ENCODE results near the gene GABRB3. TPM values are rescaled to one million over a fixed set of nuclear protein-coding genes. Genes with fewer than 3 reads are reported as not detected.

The GABRB3 gene
- total RNA-seq, 4 donors from 2014 or later = 15.0 to 46.7 (median 20.6) TPM

DNA sequence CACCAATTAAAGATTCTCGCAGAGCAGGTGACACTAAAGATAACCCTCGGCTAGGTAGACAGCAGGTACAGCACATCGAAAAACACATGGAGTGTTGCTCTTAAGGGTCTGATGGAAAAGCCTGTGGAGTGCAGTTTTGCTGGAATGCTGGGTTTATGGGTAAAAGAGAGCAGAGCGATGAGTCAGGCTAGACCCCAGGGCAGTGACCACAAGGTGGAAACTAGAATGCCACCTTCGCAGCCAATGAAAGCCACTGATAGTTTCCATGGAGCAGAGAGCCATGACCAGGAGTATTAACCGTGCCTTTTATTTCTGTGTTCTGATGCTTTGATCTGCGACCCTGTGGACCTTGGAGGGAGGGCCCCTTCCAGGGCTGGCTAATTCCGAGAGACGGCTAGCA lies 149.8 kb downstream of the GABRB3 start:
- H3K4me1 ChIP-seq = no peaks in the 10 kb centered on the region
- no peaks in the 10 kb centered on the region for H3K27me3 ChIP-seq
- intact Hi-C loops (cut with DNase I) = no loop called here
- no peak overlapping the region for H3K4me3 ChIP-seq (replicated peaks in 1 of 3)
- no peak for TF ChIP-seq POLR2A (IDR thresholded peaks at IDR 0.05)
- TF ChIP-seq CTCF (IDR thresholded peaks at IDR 0.05) = no peak
- H3K36me3 ChIP-seq = no peaks in the 10 kb centered on the region
- no peaks in the 10 kb centered on the region for H3K9me3 ChIP-seq
- no peak overlapping the region for H3K27ac ChIP-seq
- DNase-seq = no peak
- WGBS, 2 donors = 85 to 88% methylated on average over 9 of the region's 9 CpGs

DNA sequence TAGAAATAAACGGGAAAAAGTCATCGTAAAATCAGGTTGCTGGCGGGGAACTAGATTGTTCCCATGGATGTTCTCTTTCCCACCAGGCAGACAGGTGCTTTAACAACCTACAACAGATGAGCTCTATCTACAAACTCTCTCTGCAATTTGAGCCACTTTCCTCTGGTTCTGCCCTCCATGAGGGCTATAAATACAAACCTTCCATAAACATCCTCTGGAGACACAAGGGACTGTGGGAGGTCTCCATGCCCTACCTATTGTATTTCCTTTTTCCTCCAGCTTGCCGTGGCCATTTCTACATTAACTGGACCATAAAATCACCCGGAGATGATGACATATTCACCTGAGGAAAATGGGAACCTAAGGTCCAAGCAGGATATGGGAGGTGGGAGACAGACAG lies 151.1 kb downstream of the GABRB3 start:
- TF ChIP-seq POLR2A (IDR thresholded peaks at IDR 0.05) = no peak
- Histone ChIP-seq H3K36me3 (no peaks in the 10 kb centered on the region), H3K4me1 (no peaks in the 10 kb centered on the region), H3K27ac (no peak overlapping the region), H3K9me3 (no peaks in the 10 kb centered on the region), H3K4me3 (replicated peaks in 1 of 3) (no peak overlapping the region), H3K27me3 (no peaks in the 10 kb centered on the region)
- 58 to 62% methylated on average over 5 of the region's 5 CpGs for WGBS, 2 donors
- intact Hi-C loops (cut with DNase I) = no loop called here
- DNase-seq = no peak

GRCh38 chr15:26620528-26621458 lies 152.1 kb downstream of the GABRB3 start:
- H3K27me3 ChIP-seq = no peaks in the 10 kb centered on the region
- no peaks in the 10 kb centered on the region for H3K36me3 ChIP-seq
- TF ChIP-seq POLR2A (IDR thresholded peaks at IDR 0.05) (no peak), CTCF (IDR thresholded peaks at IDR 0.05) (no peak)
- no peaks in the 10 kb centered on the region for H3K9me3 ChIP-seq
- no peak for DNase-seq
- no peaks in the 10 kb centered on the region for H3K4me1 ChIP-seq
- H3K27ac ChIP-seq = no peak overlapping the region
- 82 to 92% methylated on average over 10 of the region's 10 CpGs for WGBS, 2 donors
- intact Hi-C loops (cut with DNase I) = no loop called here
- no peak overlapping the region for H3K4me3 ChIP-seq (replicated peaks in 1 of 3)

DNA sequence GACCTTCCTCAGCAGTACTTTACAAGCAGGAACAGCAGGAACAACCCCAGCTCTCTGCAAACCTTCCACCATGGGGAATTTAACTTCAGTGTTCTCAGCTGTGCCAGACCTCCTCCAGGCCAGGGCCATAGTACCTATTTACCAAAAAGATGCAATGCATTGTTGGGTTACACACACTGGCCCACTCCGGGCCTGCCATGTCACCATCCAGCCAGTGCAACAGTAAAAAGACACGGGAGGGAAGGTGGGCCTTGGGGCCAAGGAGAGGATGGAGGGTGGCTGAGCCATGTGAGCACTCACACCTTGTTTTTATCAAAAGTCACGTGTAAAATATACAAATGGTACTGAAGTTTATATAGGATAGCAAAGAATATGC lies 157.0 kb downstream of the GABRB3 start:
- no peak for TF ChIP-seq CTCF (IDR thresholded peaks at IDR 0.05)
- TF ChIP-seq POLR2A (IDR thresholded peaks at IDR 0.05) = no peak
- 85 to 88% methylated on average over 3 of the region's 3 CpGs for WGBS, 2 donors
- Histone ChIP-seq H3K4me3 (replicated peaks in 1 of 3) (no peak overlapping the region), H3K4me1 (no peaks in the 10 kb centered on the region), H3K27me3 (no peaks in the 10 kb centered on the region), H3K9me3 (no peaks in the 10 kb centered on the region), H3K36me3 (no peaks in the 10 kb centered on the region), H3K27ac (no peak overlapping the region)
- no peak for DNase-seq
- intact Hi-C loops (cut with DNase I) = loop anchor here (10.0 kb wide), 1 partner anchor 61 kb away; no protein-coding TSS in a partner anchor

GRCh38 chr15:26615188-26615926 lies 157.5 kb downstream of the GABRB3 start:
- 93 to 95% methylated on average over 7 of the region's 7 CpGs for WGBS, 2 donors
- intact Hi-C loops (cut with DNase I) = loop anchor here (10.0 kb wide), 1 partner anchor 61 kb away; no protein-coding TSS in a partner anchor

More at GRCh38 chr15:26615188-26615926, 157.5 kb downstream of the GABRB3 start:
- H3K27me3 ChIP-seq = no peaks in the 10 kb centered on the region
- H3K4me1 ChIP-seq = no peaks in the 10 kb centered on the region
- no peaks in the 10 kb centered on the region for H3K36me3 ChIP-seq
- H3K9me3 ChIP-seq = no peaks in the 10 kb centered on the region
- no peak for TF ChIP-seq CTCF (IDR thresholded peaks at IDR 0.05)
- TF ChIP-seq POLR2A (IDR thresholded peaks at IDR 0.05) = no peak
- H3K4me3 ChIP-seq (replicated peaks in 1 of 3) = no peak overlapping the region
- no peak for DNase-seq
- H3K27ac ChIP-seq = no peak overlapping the region

Measured in thyroid gland (tissue), 4 donors.